Panc1 (cell line): ENCODE measurements around the gene TEX35.

Experiments used
- CTCF ChIP-seq: fragments of 450-650 bp; IDR thresholded peaks from 2 replicates; pipeline ENCODE4 v1.5.1; 2017; ENCODE audit warnings: mild to moderate bottlenecking
- POLR2AphosphoS5 ChIP-seq: IDR thresholded peaks from 2 replicates; pipeline ENCODE4 v1.6.1; 2012; ENCODE audit warnings: mild to moderate bottlenecking, low read depth, low read length, moderate library complexity

DNA sequence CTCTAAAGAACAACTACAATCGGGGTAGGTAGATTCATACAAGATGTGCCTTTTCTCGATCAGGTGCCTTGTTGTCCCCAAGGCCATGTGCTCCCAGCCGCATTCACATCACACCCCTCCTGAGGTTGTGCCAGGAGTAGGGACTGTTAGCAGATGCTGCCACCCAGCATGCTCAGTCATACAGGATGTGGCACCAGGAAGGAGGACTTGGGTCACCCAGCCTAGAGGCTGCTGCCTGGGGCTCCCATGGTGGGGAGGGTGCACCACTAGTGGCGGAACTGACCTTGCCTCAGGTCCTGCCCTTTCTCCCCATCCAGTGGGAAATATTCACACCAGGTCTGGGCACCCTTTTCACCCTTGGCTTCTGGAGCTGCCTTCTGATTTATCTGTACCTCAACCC lies 8.3 kb downstream of the TEX35 start:
- TF ChIP-seq CTCF (no peak), POLR2AphosphoS5 (no peak)
